CD4-positive, alpha-beta T cell treated with Interleukin-15 for 1 hour (primary cell): ENCODE measurements around the gene GALNTL6.
"Not testable (repeated sequence)": the region's sequence is repeated elsewhere in the genome, so short reads cannot be mapped to it uniquely, and the experiment has no call there.

Source experiments
- DNase-seq: peaks from one replicate; pipeline ENCODE4 v3.0.0-alpha.2; 2020

The GALNTL6 gene

DNA sequence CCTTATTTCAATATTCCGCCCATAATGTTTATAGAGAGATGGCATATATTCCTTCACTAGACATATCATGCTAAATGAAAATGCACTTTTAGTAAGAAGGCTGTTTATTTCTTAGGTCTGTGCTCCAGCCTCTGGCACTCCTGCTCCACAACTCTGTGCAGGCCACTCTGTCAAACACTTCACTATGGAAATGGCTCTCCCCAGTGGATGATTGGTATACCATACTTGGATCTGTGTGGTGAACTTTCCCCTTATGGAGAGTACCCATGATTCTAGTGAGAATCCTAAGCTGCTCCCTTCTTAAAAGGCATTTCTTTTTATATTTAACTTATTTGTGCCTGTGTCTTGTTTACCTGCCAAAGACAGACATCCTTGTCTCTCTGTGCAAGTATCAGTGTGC lies 875.3 kb downstream of the GALNTL6 start:
- no peak for DNase-seq

DNA sequence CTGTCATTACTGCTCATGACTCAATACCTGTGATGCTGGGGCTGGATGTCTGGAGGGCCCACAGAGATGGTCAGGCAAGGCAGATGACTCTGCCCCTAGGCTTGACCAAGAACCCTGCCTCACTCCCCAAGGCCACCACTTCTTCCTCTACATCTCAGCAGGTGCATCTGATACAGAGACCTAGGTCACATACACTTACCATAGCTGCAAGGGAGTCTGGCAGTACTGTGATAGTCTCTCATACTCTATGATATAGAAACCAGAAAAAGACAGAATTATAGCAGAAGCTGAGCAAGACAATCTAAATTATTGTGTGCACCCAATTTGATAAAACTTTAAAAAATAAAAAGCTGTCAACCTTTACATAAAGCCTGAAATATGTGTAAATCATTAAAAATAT lies 878.3 kb downstream of the GALNTL6 start:
- DNase-seq: no peak

DNA sequence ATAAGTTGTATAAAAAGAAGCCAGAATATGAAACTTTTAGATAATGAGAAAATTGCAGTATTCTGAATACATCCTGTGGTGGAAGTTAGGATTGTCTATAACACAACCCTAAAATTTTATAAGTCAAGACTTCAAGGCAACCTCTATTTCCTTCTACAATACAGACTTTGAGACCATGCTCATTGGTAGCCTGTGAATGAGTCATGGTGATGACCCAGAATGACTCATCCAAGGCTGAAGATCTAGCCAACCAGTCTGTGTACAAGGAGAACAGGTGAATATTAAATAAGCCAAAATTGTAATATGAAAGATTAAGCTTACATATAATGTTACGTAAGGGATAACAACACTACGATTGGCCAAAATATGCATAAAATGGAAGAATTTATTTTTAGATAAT lies 879.5 kb downstream of the GALNTL6 start:
- DNase-seq: no peak

DNA sequence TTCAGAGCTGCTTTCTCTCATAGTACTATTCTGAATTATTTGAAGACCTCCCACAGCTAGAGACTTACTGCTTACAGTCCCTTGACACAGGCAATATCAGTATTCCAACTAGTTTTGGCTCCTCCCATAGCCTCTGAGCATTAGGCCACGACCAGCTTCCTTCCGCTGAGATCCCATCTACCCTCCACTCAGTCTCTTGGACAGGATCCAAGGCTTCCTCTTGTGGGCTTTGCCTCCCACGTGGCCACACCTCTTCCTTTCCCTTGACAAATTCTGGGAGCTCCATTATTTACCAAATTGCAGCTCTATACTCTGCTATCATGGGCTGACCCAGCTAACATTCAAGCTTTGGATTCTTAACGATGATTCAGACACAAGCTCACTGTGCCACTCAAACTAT lies 885.1 kb downstream of the GALNTL6 start:
- no peak for DNase-seq

DNA sequence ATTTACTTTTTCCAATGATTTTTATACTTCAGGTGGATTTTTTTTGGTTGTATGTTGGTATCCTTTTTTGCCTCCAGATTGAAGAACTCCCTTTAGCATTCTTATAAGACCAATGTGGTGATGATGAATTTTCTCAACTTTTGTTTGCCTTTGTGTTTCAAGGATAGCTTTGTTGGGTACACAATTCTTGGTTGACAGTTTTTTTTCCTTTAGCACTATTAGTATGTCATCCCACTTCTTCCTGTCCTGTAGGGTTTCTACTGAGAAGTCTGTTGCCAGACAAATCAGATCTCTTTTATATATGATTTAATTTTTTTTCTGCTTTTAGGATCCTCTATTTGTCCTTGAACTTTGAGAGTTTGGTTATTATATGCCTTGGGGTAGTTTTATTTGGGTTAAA lies 892.4 kb downstream of the GALNTL6 start:
- DNase-seq: no peak

DNA sequence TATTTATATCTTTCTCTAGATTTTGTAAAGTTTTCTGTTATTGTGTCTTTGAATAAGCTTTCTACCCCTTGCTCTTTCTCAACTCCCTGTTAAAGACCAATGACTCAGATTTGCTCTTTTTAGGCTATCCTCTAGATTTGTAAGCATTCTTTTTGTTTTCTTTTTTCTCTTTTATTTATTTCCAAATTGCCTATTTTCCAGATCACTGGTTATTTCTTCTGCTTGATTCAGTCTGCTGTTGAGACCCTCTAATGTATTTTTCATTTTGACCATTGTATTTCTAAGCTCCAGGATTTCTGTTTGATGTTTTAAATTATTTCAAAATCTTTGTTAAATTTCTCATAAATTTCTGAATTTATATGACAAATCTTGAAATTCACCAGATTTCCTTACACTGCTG lies 892.8 kb downstream of the GALNTL6 start:
- DNase-seq: no peak

DNA sequence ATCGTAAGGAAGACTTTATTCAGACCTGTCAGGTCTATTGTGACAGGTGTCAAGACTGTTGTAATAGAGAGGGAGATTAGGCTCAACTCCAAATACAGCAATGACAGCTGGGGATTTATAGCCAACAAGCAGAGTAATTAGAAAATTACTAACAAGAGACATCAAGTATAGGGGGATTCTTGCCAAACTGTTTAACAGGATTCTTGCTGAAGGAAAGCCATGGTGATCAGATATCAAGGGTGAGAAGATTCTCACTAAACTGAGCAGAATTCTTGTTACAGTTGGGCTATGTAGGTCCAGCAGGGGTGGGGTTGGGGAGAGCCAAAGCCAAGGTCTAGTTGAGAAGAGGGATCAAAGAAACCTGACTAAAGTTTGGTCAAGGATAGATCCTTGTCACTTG lies 894.4 kb downstream of the GALNTL6 start:
- DNase-seq: no peak

DNA sequence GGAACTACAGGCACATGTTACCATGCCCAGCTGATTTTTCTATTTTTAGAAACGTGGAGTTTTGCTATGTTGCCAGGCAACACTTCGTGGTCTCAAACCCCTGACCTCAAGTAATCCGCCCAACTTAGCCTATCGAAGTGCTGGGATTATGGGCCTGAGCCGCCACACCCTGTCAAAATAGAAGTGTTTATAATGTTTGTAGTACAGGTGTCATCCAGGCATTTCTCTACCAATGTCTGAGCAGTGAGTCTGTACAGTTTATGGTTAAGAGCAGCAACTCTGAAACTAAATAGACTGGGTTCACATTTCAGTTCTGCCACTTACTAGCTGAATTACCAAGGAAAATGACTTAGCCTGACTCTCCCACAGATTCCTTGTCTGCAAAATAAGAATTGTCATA lies 895.0 kb downstream of the GALNTL6 start:
- DNase-seq: no peak

DNA sequence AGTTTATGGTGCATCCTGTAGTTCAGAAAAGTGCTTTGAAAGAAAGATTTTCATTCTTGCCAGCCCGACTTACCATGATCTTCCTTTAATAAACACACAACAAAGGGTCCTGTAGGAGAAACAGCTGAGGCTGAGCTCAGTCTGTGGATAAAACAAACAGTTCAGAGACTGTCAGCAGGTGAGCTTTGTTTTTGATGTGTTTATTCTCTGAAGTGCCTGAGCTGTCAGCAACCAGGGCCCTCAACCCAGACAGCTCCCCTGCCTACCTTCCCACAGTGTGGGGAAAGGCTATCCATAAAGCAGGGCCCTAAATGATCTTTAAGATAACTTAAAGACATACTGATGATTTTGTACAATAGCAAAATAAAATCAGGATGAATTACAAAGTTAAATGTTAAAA lies 896.2 kb downstream of the GALNTL6 start:
- DNase-seq: no peak

DNA sequence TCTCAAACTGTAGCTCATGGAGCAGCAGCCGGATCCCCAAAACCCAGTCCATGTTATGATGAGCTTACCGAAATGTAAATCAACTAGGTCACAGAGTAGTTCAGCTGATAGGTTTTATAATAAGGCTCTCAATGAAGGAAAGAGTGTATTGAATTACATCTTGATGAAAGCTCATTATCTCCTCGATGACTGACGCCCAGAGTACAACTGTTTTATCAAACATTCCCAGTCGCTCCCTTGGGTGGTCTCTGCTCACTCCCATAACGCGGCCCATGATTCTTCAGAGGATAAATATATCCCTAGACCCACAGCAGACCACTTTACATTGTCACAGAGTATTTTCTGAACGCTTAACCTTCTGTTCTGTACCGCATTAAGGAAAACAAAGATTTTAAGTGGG lies 903.1 kb downstream of the GALNTL6 start:
- no peak for DNase-seq

DNA sequence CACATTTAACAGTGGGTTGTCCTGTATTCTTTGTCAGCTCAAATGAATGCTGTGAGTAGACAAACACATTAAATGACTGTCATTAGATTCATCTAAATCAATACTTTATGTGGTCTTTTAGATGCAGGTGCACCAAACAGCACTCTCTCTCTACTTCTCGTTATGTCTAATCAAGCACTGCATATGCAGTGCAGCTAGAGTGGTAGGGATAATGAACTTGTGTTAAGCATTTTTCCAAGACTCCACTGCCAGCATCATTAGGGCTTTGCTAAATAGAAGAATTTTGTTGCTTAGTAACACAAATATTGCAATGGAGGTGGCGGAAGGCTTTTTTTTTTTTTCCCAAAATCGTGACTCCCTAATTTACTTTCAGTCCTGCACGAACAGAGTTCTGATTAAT lies 908.5 kb downstream of the GALNTL6 start:
- DNase-seq: no peak

DNA sequence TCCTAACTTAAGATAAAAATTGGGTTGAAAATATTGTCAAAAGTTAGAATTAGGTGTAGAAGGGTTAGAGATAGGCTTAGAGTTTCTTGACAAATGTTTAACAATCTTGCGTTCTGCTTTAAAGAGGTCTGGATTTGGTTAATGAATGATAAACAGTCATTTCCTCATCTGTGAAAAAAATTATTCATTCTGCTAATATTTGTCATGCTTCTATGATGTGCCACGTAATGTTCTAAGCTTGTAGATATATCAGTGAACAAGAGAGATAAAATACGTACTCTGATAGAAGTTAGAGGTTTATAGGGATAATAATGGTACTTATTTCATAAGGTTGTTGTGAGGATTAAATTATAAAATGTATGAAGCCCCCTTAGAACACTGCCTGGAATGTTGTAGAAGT lies 912.4 kb downstream of the GALNTL6 start:
- DNase-seq: no peak

DNA sequence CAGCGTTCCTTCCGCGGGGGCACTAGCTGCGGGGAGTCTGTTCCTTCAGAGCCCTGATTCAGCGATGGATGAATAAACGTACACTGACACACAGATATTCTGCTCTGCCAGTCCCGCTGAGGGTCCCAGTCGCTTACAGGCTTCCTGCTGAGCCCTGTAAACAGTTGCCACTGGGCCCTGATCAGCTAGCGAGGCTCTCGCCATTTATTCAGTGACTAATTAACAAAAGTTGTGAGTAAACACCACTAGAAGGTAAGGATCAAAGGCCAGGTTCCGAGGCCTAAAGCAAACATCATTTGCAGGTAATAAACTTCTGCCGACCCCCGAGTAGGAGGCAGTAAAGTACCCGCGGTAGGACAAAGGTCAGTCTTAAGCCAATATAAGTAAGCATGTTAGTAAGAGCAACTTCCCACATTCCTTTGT lies 912.8 kb downstream of the GALNTL6 start:
- DNase-seq: no peak

DNA sequence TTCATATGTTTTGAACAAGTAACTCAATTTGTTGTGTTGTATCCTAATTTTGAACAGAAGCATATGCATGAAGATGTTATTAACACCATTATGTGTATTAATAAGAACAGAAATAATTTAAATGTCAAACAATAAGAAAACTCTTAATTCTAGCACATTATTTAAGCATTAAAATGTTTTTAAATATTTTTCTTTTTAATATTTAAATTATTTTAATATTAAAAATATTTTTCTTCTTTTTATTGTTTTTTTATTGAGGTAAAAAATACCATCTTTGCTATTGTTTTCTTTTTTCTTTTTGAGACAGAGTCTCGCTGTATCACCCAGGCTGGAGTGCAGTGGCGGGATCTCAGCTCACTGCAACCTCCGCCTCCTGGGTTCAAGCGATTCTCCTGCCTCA lies 914.4 kb downstream of the GALNTL6 start:
- DNase-seq: no peak

DNA sequence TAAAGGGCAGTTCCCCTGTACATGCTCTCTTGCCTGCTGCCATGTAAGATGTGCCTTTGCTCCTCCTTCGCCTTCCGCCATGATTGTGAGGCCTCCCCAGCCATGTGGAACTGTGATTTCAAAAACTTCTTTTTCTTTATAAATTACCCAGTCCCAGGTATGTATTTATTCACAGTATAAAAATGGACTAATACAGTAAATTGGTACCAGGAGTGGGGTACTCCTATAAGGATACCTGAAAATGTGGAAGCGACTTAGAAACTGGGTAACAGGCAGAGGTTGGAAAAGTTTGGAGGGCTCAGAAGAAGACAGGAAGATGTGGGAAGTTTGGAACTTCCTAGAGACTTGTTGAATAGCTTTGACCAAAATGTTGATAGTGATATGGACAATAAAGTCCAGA lies 920.4 kb downstream of the GALNTL6 start:
- not testable (repeated sequence) for DNase-seq

DNA sequence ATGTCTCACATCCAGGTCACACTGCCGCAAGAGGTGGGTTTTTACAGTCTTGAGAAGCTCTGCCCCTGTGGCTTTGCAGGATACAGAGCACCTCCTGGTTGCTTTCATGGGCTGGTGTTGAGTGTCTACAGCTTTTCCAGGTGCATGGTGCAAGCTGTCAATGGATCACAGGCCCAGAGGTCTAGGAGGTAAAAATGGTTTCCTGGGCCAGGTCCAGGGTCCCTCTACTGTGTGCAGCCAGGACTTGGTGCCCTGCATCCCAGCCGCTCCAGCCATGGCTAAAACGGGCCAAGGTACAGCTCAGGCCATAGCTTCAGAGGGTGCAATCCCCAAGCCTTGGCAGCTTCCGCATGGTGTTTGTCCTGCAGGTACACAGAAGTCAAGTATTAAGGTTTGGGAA lies 921.4 kb downstream of the GALNTL6 start:
- DNase-seq: no peak

DNA sequence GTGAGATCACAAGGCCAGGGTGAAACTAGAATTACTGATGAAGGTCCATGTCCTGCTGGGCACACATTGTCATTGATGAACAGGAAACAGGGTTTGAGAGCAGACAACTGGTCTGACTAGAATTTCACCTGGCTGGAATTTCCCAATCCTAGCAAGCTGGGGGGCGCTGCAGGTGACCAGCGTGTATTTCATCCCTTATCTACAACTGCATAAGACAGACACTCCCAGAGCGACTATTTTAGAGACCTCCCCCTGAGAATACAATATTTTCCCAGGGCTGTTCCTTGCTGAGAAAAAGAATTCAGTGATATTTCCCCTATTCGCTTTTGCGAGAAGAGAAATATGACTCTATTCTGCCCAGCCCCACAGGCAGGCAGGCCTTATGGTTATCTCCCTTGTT lies 922.8 kb downstream of the GALNTL6 start:
- DNase-seq: no peak

DNA sequence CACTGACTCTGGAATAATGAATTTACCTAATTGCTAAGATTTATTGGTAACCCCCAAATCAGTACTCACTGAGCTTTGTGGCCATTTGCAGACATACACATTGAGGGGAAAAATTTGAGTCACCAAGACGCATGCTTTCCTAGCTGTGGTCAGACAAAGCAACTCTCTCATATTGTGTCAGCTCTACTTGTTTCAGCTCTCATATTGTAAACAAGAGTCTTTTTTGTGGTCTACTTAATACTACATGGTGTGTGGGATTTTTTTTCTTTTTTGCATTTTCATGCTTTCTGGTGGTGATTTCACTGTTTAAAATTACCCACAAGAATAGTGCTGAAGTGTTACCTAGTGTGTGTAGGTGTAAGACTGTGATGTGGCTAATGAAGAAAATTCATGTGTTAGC lies 927.2 kb downstream of the GALNTL6 start:
- DNase-seq: no peak

DNA sequence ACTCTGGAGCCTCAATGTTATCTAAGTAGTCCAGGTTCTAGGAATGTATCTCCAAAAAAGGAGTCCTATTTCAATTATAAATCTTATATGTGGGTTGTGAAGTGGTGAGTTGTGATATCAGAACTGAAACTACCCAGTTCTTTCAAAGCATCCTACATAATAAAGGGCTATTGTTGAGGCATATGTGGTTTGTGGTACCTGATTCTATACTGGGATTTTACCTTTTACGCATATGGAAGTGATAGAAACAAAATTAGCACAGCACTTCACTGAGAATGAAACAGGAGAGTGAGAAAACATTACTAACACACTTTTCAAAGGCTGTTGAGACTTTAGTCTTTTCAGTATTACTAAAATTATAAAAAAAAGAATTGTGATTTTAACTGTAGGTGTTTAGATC lies 937.7 kb downstream of the GALNTL6 start:
- DNase-seq: no peak

DNA sequence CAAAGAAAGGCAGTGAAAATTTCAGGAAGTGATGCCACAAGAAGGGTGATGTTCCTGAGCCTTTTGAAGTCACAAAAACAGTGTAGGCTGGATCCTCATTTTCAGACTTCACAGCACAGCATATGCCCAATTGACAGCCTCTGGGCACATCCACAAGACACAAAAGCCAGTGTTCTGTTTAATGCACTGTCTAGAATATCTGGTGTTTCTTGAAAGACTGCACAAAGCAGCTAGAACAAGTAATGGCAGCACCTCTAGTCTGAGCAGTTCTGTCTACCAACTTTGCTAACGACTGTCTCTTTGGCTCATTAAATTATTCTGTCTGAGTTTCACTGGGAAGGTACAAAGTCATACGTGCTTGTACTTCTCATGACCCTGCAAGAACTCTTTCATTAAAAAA lies 938.3 kb downstream of the GALNTL6 start:
- no peak for DNase-seq

DNA sequence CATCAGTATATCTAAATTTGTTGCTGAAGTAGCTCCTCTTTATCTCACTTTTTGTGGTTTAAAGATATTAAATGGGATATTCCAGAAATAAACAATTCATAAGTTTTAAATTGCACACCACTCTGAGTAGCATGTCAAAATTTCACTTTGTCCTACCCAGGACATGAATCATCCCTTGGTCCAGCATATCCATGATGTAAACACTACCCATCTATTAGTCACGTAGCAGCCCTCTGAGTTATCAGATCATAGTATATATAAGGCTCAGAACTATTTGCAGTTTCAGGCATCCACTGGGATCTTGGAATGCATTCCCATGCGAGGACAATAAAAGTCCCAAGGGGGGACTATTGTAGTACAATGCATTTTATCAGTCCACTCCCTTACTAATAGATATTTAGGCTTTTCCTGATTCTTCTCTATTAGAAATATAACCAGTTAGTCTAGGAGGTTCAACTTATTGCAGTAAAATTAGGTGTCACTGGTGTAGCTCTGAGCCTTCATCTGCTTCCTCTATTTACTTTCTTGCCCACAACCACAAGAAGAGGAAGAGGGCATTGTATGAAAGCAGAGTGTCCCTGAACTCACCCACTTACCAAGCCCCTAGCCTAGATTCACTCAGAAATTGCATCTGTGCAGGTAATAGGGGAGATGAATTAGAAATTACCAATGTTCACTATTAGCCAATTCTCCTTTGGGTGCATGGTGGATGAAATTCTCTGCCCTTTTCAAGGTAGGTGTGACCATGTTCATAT lies 945.6 kb downstream of the GALNTL6 start:
- no peak for DNase-seq

DNA sequence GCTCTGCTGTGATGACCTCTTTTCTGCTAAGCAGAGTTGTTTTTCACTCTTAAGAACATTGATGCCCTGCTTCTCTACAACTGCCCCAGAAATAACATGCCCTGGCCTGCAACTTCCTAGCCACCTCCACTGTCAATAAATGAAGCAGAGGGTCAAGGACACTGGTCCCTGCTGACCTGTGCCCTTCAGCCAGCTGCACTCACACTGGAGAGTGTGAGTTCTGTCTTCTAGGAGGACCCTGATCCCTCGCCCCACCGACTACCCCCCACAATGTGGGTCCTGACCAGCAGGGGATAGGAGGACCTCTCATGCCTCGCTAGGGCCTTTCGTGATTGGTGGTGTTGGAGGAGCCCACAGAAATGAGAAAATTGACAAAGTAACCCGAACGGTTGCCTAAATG lies 947.3 kb downstream of the GALNTL6 start:
- no peak for DNase-seq

DNA sequence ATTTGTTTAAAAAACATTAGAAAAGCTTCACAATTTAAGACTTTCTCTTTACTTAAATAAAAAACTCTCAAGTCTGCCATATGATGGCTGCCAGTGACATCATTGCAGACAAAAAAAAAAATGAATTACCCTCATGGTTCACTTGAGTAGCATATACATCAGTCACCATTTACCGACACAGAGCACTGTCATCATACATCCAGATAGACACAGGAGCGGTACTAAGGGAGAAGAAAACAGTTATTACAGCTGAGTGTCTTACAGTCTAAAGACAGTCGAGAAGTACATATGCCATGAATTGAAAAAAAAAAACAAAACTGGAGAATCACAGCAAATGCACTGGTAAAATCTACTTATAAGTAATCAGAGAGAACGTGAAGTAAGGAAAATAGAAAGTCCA lies 949.7 kb downstream of the GALNTL6 start:
- no peak for DNase-seq

DNA sequence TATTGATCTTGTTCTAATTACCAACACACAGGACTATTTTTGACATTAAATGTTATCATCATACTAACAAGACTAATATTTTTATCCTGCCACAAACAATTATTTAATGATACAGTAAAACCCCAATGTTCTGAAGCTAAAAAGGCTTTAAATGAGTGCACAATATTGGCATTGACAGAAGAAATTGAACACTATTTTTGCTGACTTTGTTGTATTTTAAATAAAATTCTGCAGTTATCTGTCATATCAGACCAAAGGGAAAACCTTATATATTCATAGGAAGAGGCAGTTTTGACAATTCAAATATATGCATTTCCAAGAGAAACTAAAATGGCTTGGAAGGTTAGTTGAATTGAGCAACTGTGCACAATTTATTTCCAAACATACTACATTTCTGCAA lies 957.6 kb downstream of the GALNTL6 start:
- no peak for DNase-seq

DNA sequence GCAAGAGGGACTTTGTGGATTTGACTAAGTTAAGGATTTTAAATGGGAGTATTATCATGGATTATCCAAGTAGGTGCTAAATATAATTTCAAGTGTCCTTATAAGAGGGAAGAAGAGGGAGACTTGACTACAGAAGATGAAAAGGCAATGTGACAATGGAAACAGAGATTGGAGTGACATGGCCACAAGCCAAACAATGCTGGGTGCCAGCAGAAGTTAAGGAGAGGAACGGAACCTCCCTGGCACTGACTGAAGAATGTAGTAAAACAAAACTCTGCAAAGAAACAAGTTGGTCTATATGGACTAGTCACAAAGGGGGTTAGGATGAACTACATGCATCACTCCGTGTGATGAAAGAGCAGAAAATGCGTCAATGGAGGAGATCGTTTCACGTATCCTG lies 959.6 kb downstream of the GALNTL6 start:
- DNase-seq: no peak
